Measurements from ENCODE around the gene LGR4. TPM values are rescaled to one million over a fixed set of nuclear protein-coding genes. Genes with fewer than 3 reads are reported as not detected.
"Not testable (repeated sequence)": the region's sequence is repeated elsewhere in the genome, so short reads cannot be mapped to it uniquely, and the experiment has no call there.

LGR4 gene
- total and polyA plus RNA-seq, 2 of the 4 experiments (the other 2 are of a cell fraction) = 2.9 to 6.8 TPM

DNA sequence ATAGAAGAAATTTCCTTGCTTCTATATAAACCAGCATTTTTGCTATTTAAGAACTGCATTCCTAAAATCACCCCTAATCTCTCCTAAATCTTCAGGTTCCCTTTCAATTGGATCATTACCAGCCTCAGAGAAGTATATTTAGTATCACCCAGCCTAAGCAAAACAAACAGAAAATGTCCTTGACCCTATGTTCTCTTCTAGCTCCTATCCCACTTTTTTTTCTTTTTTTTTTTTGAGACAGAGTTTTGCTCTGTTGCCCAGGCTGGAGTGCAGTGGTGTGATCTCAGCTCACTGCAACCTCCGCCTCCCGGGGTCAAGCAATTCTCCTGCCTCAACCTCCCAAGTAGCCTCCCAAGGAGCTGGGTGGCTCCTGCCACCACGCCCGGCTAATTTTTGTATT is 137.8 kb downstream of the LGR4 start:
- H4K91ac ChIP-seq (ENCODE audit: insufficient read depth, low read depth, low read length); H3K18ac ChIP-seq (ENCODE audit: low read depth, low read length); H4K20me1 ChIP-seq (ENCODE audit: insufficient read depth, low read length); H3K56ac ChIP-seq (ENCODE audit: extremely low read depth, insufficient read depth, low read length); POLR2A ChIA-PET (ENCODE audit: unreplicated experiment); H3K9me3 ChIP-seq (ENCODE audit: control insufficient read depth, insufficient read depth, low read length); intact Hi-C loops (cut with micrococcal nuclease); H2AK5ac ChIP-seq (ENCODE audit: low read depth, low read length); H4K5ac ChIP-seq (ENCODE audit: low read depth, low read length); dilution Hi-C loops (cut with HindIII; ENCODE audit: low sequenced_read_pairs, unreplicated experiment); H3K4me2 ChIP-seq (ENCODE audit: low read depth, low read length); H2BK5ac ChIP-seq (ENCODE audit: low read depth, low read length, poor library complexity, severe bottlenecking); H3K9ac ChIP-seq (ENCODE audit: low read depth, low read length); H3K36me3 ChIP-seq (ENCODE audit: control insufficient read depth, insufficient read depth, low read length); H3K9me1 ChIP-seq (ENCODE audit: insufficient read depth, low read length); H3K14ac ChIP-seq (replicated peaks; ENCODE audit: low read depth, low read length); H2BK120ac ChIP-seq (ENCODE audit: low read depth, low read length); H2AFZ ChIP-seq (replicated peaks; ENCODE audit: low read length, poor library complexity); H4K8ac ChIP-seq (ENCODE audit: low read depth in 2 of 2, low read length in 2 of 2); H2AK9ac ChIP-seq (replicated peaks; ENCODE audit: low read depth, low read length, poor library complexity); H3K27ac ChIP-seq (ENCODE audit: insufficient read depth, low read length); H3K27me3 ChIP-seq (ENCODE audit: control insufficient read depth, insufficient read depth, low read length); H2BK15ac ChIP-seq (ENCODE audit: low read depth, low read length); CTCF ChIA-PET; H3K79me1 ChIP-seq (ENCODE audit: low read depth in 1 of 2, low read length in 2 of 2); ATAC-seq (ENCODE audit: low read depth); BruUV-seq (replicated peaks); in situ Hi-C loops (cut with MboI; ENCODE audit: low sequenced_read_pairs); H3K4me3 ChIP-seq (ENCODE audit: insufficient read depth, low read depth, low read length); H2BK20ac ChIP-seq (ENCODE audit: low read depth, low read length); H3K4me1 ChIP-seq (ENCODE audit: control insufficient read depth, insufficient read depth, low read length); H3K23ac ChIP-seq (ENCODE audit: low read depth, low read length); DNase-seq; H3K4ac ChIP-seq (ENCODE audit: low read depth, low read length): not testable (repeated sequence)
- 100% methylated on average over 1 of the region's 4 CpGs; no CpG with 5 or more reads in 1 of the 2 experiments for WGBS, 2 experiments (ENCODE audit: extremely low coverage in 2 of 2, insufficient read length in 1 of 2)

Data from IMR-90 (cell line).